GM12891 (cell line): ENCODE results near the gene VAV2.

Experiments
- PAX5 ChIP-seq: IDR thresholded peaks from 2 replicates; pipeline ENCODE4 v1.6.1; 2011; ENCODE audit warnings: low read length, moderate library complexity, mild to moderate bottlenecking; ENCODE audit not compliant: insufficient read depth, severe bottlenecking
- POLR2A ChIP-seq: IDR thresholded peaks from 2 replicates; pipeline ENCODE4 v1.6.1; 2011; ENCODE audit warnings: low read depth, low read length, control low read depth
- POLR2AphosphoS5 ChIP-seq: IDR thresholded peaks from 2 replicates; pipeline ENCODE4 v1.6.1; 2011; ENCODE audit warnings: low read depth, low read length, control low read depth
- POU2F2 ChIP-seq: IDR thresholded peaks from 2 replicates; pipeline ENCODE4 v1.6.1; 2011; ENCODE audit warnings: low read depth, mild to moderate bottlenecking, control low read depth, low read length, moderate library complexity
- SPI1 ChIP-seq: IDR thresholded peaks from 2 replicates; pipeline ENCODE4 v1.6.1; 2011; ENCODE audit warnings: low read depth, low read length, control low read depth
- TAF1 ChIP-seq: IDR thresholded peaks from 2 replicates; pipeline ENCODE4 v1.6.1; 2011; ENCODE audit warnings: low read depth, low read length, control low read depth

DNA sequence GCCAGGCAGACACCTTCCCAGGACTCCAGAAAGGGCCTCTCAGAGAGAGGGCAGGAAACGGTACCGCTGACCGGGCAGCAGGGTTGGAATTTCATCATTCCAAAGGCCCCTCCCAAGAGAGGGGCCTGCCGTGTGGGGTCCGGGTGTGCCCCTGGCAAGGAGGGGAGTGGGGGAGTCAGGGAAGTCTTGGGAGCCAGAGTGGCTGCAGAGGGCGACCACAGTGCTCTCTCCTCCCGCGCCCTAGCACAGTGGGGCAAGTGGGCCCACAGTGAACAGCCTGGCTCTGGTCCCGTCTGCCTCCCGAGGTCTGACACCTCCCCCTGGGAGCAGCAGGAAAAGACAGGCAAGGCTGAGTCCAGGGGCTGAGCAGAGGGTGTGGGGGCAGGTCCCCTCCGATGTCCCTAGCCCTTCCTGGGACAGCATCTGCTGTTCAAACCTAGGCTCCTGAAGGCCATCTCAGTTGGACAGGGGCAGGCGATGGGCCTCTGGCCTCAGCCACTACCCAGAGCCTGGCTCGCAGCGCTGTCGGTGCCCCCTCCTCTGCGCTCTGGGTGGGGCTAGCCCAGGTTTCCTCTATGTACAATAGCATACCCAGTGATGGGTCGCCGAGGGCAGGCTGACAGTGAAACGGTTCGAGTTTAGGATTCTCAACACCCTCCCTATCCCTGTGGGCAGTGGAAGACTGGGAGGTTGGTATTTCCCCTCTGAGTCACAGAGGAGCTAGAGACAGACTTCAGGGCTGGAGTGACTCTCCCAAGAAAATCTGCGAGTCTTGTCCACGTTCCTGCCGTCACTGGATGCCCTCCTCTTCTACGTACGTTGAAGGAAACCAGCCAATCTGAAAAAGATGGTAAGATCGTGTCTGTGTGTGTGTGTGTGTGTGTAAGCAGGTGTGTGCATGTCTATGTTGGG is 228.6 kb downstream of the VAV2 start:
- TF ChIP-seq POLR2AphosphoS5 (no peak), POLR2A (no peak), TAF1 (no peak), SPI1 (no peak), POU2F2 (no peak), PAX5 (no peak)
